NCI-H1048 (cell line): ENCODE data around the gene PRKAG1.

Source experiments
- DNase-seq: peaks from one replicate; lab custom pipeline; 2025; lab: John Stamatoyannopoulos, UW

Gene PRKAG1

GRCh38 chr12:48966177-48966895 is 52.2 kb downstream of the PRKAG1 start:
- no peak for DNase-seq

GRCh38 chr12:48965298-48965838 is 53.2 kb downstream of the PRKAG1 start:
- DNase-seq, result no peak

GRCh38 chr12:48961801-48962200 is 56.8 kb downstream of the PRKAG1 start:
- no peak for DNase-seq

- no peak for DNase-seq
These were observed 57.2 kb downstream of the PRKAG1 start for GRCh38 chr12:48961331-48961730.

- DNase-seq, result no peak
These were observed 57.7 kb downstream of the PRKAG1 start for GRCh38 chr12:48960834-48961233.

GRCh38 chr12:48958049-48958388 is 60.6 kb downstream of the PRKAG1 start:
- no peak for DNase-seq

GRCh38 chr12:48957141-48958048 is 61.2 kb downstream of the PRKAG1 start, which contains the start of gene ARF3:
Gene ARF3, minus strand, starts transcription at chr12:48957487. Its CDS starts 16,392 bp downstream, at chr12:48941095.
- DNase-seq, result peak; percentile 82

GRCh38 chr12:48956279-48957140 is 62.1 kb downstream of the PRKAG1 start:
- DNase-seq, result peak; percentile 73

- no peak for DNase-seq
These were observed 63.6 kb downstream of the PRKAG1 start for GRCh38 chr12:48954841-48955501.

GRCh38 chr12:48954061-48954460 is 64.5 kb downstream of the PRKAG1 start:
- no peak for DNase-seq

- no peak for DNase-seq
These were observed 65.9 kb downstream of the PRKAG1 start for GRCh38 chr12:48952691-48953090.
